ENCODE data around the gene FARS2. TPM values are rescaled to one million over a fixed set of nuclear protein-coding genes. Genes with fewer than 3 reads are reported as not detected.

Gene FARS2
- polyA plus RNA-seq, 1 donor (not counting 4 experiments of a cell fraction or from before 2014, with no cell fraction given) = 21.3 TPM

DNA sequence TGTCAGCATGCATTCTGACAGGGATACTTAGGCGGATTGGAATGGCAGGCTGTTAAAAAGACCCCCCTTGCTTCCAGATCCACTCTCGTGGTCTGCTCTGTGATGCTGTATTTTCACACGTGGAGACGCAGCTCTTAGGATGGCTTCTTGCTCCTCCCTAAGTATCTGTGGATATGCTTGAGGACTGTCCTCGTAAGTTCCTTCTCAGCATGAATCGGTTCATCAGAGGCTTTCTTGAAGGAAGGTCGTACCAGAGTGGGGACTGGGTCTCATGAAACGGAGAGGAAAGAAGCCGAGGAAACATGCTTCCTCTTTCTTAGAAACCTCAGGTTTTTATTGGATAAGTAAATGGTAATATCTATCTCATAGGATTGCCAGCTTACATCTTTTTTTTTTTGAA, 220.4 kb downstream of the FARS2 start:
- Histone ChIP-seq H4K20me1 (ENCODE audit: control insufficient read depth, extremely low read depth, insufficient read depth, low read length) (no peaks in the 10 kb centered on the region), H2AFZ (ENCODE audit: control insufficient read depth, low read length) (no peak overlapping the region), H3K79me2 (ENCODE audit: control insufficient read depth, insufficient read depth, low read length) (no peaks in the 10 kb centered on the region), H3K4me2 (ENCODE audit: control insufficient read depth, extremely low read depth, insufficient read depth, low read depth, low read length) (no peak overlapping the region), H3K4me1 (ENCODE audit: control insufficient read depth, extremely low read depth, insufficient read depth, low read length) (no peaks in the 10 kb centered on the region), H3K9me1 (ENCODE audit: control insufficient read depth, extremely low read depth, insufficient read depth, low read length) (no peaks in the 10 kb centered on the region), H3K36me3 (ENCODE audit: control insufficient read depth in 2 of 2, extremely low read depth in 1 of 2, insufficient read depth in 2 of 2, low read length in 2 of 2) (no peaks in the 10 kb centered on the region), H3K9ac (ENCODE audit: control insufficient read depth, extremely low read depth, insufficient read depth, low read length) (no peak overlapping the region), H3K4me3 (ENCODE audit: control insufficient read depth in 2 of 3, extremely low read depth in 1 of 3, insufficient read depth in 2 of 3, low read depth in 1 of 3, low read length in 3 of 3) (no peak overlapping the region), H3K9me3 (ENCODE audit: control insufficient read depth, low read depth, low read length) (no peaks in the 10 kb centered on the region), H3K27ac (ENCODE audit: control insufficient read depth, insufficient read depth, low read length) (no peak overlapping the region), H3K27me3 (ENCODE audit: control insufficient read depth, extremely low read depth, insufficient read depth, low read length) (no peaks in the 10 kb centered on the region)
- FAIRE-seq (no peak), DNase-seq (ENCODE audit: low read depth, low spot score) (no peak)
- dilution Hi-C loops (cut with MboI; ENCODE audit: extremely low pct_ligation_motif_present, low sequenced_read_pairs) = no loop called here
- TF ChIP-seq EZH2 (IDR thresholded peaks at IDR 0.05; ENCODE audit: low read length) = no peak
- TF ChIP-seq, protein P1, sequence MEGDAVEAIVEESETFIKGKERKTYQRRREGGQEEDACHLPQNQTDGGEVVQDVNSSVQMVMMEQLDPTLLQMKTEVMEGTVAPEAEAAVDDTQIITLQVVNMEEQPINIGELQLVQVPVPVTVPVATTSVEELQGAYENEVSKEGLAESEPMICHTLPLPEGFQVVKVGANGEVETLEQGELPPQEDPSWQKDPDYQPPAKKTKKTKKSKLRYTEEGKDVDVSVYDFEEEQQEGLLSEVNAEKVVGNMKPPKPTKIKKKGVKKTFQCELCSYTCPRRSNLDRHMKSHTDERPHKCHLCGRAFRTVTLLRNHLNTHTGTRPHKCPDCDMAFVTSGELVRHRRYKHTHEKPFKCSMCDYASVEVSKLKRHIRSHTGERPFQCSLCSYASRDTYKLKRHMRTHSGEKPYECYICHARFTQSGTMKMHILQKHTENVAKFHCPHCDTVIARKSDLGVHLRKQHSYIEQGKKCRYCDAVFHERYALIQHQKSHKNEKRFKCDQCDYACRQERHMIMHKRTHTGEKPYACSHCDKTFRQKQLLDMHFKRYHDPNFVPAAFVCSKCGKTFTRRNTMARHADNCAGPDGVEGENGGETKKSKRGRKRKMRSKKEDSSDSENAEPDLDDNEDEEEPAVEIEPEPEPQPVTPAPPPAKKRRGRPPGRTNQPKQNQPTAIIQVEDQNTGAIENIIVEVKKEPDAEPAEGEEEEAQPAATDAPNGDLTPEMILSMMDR (optimal IDR thresholded peaks at IDR 0.05 in 1 of 3, IDR thresholded peaks at IDR 0.05 in 1 of 3, conservative IDR thresholded peaks at IDR 0.05 in 1 of 3; ENCODE audit: extremely low read depth in 1 of 3, insufficient read depth in 2 of 3, low read length in 3 of 3) = no peak

DNA sequence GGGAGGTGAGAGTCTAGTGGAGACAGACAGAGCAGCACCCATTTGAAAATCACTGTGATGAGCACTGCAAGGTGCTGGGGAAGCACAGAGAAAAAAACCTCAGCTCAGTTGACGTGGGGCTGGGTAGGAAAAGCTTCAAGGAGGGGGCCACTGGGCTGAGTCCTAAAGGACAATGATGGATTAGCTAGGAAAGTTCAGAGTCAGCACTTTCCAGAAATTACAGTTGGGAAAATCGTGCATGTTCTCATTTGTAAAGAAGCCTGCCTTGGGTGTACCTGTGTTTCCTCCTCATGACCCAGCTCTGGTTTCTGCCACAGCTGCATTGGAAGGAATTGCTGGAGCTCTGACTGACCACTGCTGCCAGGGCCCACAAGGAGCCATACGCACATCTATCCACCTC, 221.3 kb downstream of the FARS2 start:
- Histone ChIP-seq H3K27ac (ENCODE audit: control insufficient read depth, insufficient read depth, low read length) (no peak overlapping the region), H3K4me3 (ENCODE audit: control insufficient read depth in 2 of 3, extremely low read depth in 1 of 3, insufficient read depth in 2 of 3, low read depth in 1 of 3, low read length in 3 of 3) (no peak overlapping the region), H3K79me2 (ENCODE audit: control insufficient read depth, insufficient read depth, low read length) (no peaks in the 10 kb centered on the region), H3K9ac (ENCODE audit: control insufficient read depth, extremely low read depth, insufficient read depth, low read length) (no peak overlapping the region), H3K27me3 (ENCODE audit: control insufficient read depth, extremely low read depth, insufficient read depth, low read length) (no peaks in the 10 kb centered on the region), H2AFZ (ENCODE audit: control insufficient read depth, low read length) (no peak overlapping the region), H3K9me1 (ENCODE audit: control insufficient read depth, extremely low read depth, insufficient read depth, low read length) (no peaks in the 10 kb centered on the region), H3K9me3 (ENCODE audit: control insufficient read depth, low read depth, low read length) (no peaks in the 10 kb centered on the region), H3K4me2 (ENCODE audit: control insufficient read depth, extremely low read depth, insufficient read depth, low read depth, low read length) (no peak overlapping the region), H3K36me3 (ENCODE audit: control insufficient read depth in 2 of 2, extremely low read depth in 1 of 2, insufficient read depth in 2 of 2, low read length in 2 of 2) (no peaks in the 10 kb centered on the region), H3K4me1 (ENCODE audit: control insufficient read depth, extremely low read depth, insufficient read depth, low read length) (no peaks in the 10 kb centered on the region), H4K20me1 (ENCODE audit: control insufficient read depth, extremely low read depth, insufficient read depth, low read length) (no peaks in the 10 kb centered on the region)
- DNase-seq (ENCODE audit: low read depth, low spot score) (no peak), FAIRE-seq (no peak)
- TF ChIP-seq, protein P1 (optimal IDR thresholded peaks at IDR 0.05 in 1 of 3, IDR thresholded peaks at IDR 0.05 in 1 of 3, conservative IDR thresholded peaks at IDR 0.05 in 1 of 3; ENCODE audit: extremely low read depth in 1 of 3, insufficient read depth in 2 of 3, low read length in 3 of 3) = no peak
- TF ChIP-seq EZH2 (IDR thresholded peaks at IDR 0.05; ENCODE audit: low read length) = no peak
- dilution Hi-C loops (cut with MboI; ENCODE audit: extremely low pct_ligation_motif_present, low sequenced_read_pairs) = no loop called here
